HG03571 (cell line): ENCODE results near the gene GPD2.
"Not testable (repeated sequence)": the region's sequence is repeated elsewhere in the genome, so short reads cannot be mapped to it uniquely, and the experiment has no call there.

Source experiments
- ATAC-seq: cut with Tn5 transposase; IDR thresholded peaks from one replicate; pipeline ENCODE4 v1.9.1; 2021; ENCODE audit not compliant: unreplicated experiment

GPD2 gene

DNA sequence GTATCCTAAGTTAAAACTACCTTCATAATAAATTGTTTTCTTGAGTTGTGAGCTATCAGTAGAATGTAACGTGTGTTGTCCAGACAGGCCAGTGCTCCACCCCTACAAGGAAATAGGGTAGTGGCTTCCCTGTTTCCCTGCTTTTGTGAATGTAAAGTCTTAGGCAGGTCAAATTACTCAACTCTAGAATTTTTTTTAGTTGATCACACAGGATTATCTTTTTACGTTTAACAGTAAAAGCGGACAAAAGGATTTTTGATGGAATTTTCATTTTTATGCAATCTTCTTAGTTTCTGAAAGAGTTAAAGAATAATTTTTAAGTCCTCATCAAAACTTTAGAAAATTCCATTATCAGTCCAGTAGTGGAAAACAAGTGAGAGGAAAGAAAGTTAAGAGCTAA lies 38.2 kb downstream of the GPD2 start:
- ATAC-seq, result no peak

DNA sequence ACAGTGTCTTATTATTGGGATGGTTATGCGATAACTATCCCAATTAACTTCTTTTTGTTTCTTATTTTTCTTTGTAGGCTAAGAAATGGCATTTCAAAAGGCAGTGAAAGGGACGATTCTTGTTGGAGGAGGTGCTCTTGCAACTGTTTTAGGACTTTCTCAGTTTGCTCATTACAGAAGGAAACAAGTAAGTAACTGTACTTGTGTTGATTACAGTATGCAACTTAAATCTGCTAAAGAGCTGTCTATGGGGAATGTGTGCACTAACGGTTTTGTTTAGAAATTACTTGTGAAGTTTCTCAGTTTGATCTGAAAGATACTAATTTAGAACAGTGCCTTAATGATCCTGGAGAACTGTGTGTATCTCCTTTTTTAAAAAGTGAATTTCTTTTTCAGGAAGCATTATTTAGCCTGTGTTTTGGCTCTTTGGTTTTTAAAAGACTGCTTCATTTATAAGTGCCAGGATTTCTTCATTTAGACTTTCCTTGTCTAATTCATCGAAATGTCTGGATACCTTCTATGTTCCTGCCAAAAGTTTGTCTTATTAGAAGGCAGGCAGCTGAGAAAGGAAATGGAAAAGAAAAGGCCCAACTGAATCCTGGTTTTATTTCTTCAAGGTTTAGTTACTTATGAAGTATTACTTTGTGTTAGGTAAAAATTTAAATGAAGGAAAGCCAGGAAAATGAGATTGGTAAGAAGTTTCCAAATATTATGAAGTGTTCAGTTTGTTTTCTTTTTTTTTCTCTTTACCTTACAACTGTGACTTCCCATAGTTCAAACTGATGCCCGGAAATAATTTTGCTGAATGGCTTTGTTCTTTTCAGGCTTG lies 40.1 kb downstream of the GPD2 start:
- peak; percentile 39 for ATAC-seq

GRCh38 chr2:156476850-156477206 lies 40.6 kb downstream of the GPD2 start:
- peak; percentile 67 for ATAC-seq

DNA sequence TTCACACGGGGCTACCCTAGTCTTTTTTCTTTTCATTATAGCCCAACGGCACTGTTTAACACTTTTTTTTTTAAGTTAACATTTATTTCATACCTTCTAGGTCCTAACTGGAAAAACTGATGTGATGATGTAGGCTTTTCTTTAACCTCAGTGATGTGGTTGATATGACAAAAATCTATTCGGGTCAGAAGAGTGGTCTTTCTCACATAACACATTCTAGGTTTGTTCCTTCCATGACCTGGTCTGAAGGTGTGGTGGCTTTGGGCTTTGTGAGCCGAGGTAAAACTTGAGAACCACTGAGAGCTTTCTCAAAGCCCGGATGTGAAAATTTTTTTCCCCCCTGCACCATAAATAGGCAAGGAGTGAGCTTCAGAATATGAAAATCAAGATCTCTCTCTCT lies 44.2 kb downstream of the GPD2 start:
- no peak for ATAC-seq

GRCh38 chr2:156481312-156481711 lies 45.1 kb downstream of the GPD2 start:
- ATAC-seq, result no peak

- ATAC-seq, result no peak
Observed at GRCh38 chr2:156483741-156484173, 47.6 kb downstream of the GPD2 start.

DNA sequence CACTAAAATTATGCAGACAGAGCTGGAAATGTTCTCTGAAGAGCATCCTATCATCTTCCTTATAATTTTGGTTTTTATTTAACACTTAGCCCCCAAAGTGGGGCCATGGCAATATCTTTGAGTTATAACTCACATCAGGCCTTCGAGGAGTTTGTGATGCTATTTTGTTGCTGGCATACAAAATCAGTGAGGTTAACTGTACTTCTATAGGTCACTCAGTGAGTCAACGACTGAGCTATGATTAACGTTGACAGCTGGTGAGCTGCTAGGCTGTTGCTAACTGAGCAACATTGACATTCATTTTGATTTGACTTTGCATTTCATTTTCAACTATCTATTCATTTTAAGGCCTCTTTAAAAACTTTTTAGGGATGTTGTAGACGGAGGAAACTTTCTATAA lies 50.0 kb downstream of the GPD2 start:
- no peak for ATAC-seq

- ATAC-seq, result no peak
Observed at GRCh38 chr2:156486614-156487013, 50.4 kb downstream of the GPD2 start.

GRCh38 chr2:156489195-156489594 lies 53.0 kb downstream of the GPD2 start:
- ATAC-seq, result no peak

GRCh38 chr2:156489750-156490465 lies 53.7 kb downstream of the GPD2 start:
- no peak for ATAC-seq

DNA sequence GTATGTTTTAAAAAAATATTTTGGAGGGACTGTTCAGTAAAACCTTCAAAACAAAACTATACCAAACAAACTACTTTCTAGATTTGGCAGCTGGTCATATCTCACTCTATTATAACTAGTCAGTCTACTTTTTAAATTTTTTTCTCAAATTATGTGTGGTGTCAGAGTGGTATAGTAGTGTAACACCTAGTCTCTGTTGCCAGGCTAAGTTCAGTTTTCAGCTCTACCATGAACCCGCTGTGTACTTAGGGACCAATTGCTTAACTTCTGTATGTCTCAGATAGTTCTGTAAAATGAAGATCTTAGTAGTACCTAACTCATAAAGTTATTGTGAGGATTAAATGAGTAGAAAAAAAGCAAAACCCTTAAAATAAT lies 54.3 kb downstream of the GPD2 start:
- no peak for ATAC-seq

DNA sequence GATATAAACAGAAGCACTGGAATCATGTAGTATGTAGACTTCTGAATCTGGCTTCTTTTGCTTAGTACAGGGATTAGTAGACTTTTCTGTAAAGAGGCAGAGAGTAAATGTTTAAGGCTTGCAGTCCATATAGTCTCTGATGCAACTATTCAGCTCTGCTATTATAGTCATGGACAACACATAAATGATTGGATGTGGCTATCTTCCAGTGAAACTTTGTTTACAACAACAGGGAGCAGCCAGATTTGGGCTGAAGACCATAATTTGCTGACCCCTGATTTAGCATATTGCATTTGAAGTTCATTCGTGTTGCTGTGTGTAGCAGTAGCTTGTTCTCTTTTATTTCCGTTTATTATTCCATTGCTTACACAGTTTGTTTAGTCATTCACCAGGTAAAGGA lies 55.0 kb downstream of the GPD2 start:
- ATAC-seq, result no peak

DNA sequence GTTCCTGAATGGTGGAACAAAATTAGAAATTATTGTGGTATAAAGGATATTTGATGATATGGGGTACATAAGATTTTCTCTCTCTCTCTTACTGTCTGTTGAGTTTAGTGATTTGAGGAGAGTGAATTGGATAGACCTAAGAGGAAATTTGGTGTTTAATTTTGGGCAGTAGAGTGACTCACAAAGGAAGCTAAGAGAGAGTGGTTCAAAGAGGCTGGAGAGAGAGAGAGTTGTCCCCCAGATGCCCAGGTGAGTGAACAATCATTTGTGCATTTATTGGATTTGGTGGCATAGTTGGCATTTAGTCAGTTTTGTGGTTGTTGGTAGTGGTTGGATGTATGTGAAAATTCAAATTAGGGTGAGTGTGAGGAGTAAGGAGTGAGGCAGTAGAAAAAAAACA lies 56.8 kb downstream of the GPD2 start:
- ATAC-seq, result no peak

GRCh38 chr2:156495998-156496397 lies 59.8 kb downstream of the GPD2 start:
- not testable (repeated sequence) for ATAC-seq

- ATAC-seq, result peak; percentile 89
Observed at GRCh38 chr2:156505696-156506095, 69.5 kb downstream of the GPD2 start.

GRCh38 chr2:156511122-156511521 lies 74.9 kb downstream of the GPD2 start:
- ATAC-seq, result no peak

GRCh38 chr2:156511803-156512202 lies 75.6 kb downstream of the GPD2 start:
- peak; percentile 48 for ATAC-seq

- no peak for ATAC-seq
Observed at GRCh38 chr2:156512451-156512850, 76.3 kb downstream of the GPD2 start.

GRCh38 chr2:156513219-156513618 lies 77.0 kb downstream of the GPD2 start:
- ATAC-seq, result no peak

- no peak for ATAC-seq
Observed at GRCh38 chr2:156517419-156517818, 81.2 kb downstream of the GPD2 start.

GRCh38 chr2:156518138-156518537 lies 82.0 kb downstream of the GPD2 start:
- ATAC-seq, result no peak

- no peak for ATAC-seq
Observed at GRCh38 chr2:156522864-156523440, 86.8 kb downstream of the GPD2 start.
